Keratinocyte (primary cell): Measurements from ENCODE around the gene SHMT2.

ENCODE experiments used
- EZH2 ChIP-seq: IDR thresholded peaks from one replicate; pipeline ENCODE4 v1.6.1; 2012; ENCODE audit warnings: inconsistent platforms, mild to moderate bottlenecking, low read length, moderate library complexity
- TF ChIP-seq, protein P1 (sequence below), 3 experiments: IDR thresholded peaks in 1 of 3; conservative IDR thresholded peaks in 1 of 3; optimal IDR thresholded peaks in 1 of 3; 2 replicates in 2 of 3; 3 replicates in 1 of 3; pipeline versions ENCODE3 to v1.5.1; 2011; ENCODE audit warnings: low read length in 3 of 3, mild to moderate bottlenecking in 3 of 3, moderate library complexity in 2 of 3, control low read depth in 1 of 3, inconsistent platforms in 1 of 3; ENCODE audit not compliant: insufficient read depth in 2 of 3; ENCODE audit errors: extremely low read depth in 1 of 3

DNA sequence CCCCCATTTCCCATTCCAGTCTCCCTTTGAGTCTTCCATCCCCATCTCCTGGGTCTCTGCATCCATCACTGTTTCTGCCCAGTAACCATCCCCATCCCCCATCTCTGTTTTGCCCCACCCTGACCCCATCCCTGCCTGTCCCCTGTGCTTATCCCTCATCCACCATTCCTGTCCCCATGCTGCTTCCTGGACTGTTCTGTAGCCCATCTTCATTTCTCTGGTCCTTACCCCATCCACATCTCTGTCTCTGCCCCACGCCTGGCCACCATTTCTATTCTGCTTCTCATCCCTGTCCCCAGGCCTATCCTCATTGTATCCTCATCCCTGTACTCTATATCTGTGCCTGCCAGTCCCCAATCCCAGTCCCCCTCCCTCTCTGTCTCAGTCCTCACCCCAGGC lies 8.7 kb upstream of the SHMT2 start:
- TF ChIP-seq, protein P1, sequence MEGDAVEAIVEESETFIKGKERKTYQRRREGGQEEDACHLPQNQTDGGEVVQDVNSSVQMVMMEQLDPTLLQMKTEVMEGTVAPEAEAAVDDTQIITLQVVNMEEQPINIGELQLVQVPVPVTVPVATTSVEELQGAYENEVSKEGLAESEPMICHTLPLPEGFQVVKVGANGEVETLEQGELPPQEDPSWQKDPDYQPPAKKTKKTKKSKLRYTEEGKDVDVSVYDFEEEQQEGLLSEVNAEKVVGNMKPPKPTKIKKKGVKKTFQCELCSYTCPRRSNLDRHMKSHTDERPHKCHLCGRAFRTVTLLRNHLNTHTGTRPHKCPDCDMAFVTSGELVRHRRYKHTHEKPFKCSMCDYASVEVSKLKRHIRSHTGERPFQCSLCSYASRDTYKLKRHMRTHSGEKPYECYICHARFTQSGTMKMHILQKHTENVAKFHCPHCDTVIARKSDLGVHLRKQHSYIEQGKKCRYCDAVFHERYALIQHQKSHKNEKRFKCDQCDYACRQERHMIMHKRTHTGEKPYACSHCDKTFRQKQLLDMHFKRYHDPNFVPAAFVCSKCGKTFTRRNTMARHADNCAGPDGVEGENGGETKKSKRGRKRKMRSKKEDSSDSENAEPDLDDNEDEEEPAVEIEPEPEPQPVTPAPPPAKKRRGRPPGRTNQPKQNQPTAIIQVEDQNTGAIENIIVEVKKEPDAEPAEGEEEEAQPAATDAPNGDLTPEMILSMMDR (optimal IDR thresholded peaks at IDR 0.05 in 1 of 3, IDR thresholded peaks at IDR 0.05 in 1 of 3, conservative IDR thresholded peaks at IDR 0.05 in 1 of 3; ENCODE audit: extremely low read depth in 1 of 3, insufficient read depth in 2 of 3, low read length in 3 of 3), result no peak
- no peak for TF ChIP-seq EZH2
